ENCODE results near the gene EEF1E1.

EEF1E1 gene

DNA sequence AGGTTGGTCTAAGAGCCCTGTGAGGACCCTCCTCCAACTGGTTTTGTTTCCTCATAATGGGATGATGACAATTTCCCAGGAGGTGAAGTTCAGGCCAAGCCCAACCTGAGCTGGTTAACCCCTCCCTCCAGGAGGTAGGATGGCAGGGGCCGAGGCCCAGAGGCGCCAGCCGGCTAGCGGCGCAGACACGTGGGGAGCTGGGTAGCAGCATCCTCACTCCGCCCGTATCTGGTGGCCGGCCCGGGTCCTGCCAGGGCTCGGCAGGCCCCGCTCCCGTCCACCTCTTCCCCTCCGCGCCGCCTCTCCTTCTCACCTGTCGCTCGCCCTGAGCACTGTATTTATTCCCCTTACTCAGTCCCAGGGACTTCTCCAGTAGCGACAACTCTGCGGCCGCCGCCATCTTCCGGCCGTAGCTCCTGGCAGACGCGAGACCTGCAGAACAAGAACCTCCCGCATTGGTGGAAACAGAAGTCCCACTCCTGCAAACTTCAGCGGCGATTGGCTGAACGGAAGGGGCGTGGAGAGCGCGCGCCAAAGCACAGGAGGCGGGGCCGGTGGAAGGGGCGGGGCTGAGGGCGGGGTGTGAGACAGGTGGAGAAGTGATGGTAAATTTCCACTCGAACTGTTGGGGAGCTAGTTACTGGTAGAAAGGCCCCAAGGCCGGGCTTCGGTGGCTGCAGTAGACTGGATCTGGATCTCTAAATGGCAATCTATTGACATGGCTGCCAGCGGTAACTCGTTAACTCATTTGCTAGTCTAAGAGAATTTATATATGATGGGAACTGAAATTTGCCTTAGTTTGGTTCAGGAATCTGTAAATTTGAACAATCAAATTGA is at the start of gene EEF1E1:
EEF1E1 (minus strand) TSS at position 427 of the 837 bp plus-strand sequence; CDS start at position 400, 27 bp downstream.
- H3K27me3 Mint-ChIP-seq = peaks cover 28% of the 10 kb centered on the region
- no peaks in the 10 kb centered on the region for H3K9me3 Mint-ChIP-seq
- DNase-seq (ENCODE audit: low spot score in 2 of 2) (peak; percentile 75 to 87), ATAC-seq (replicated peaks; ENCODE audit: extremely low read depth, poor library complexity, severe bottlenecking) (peak; percentile 98)
- H3K36me3 Mint-ChIP-seq (ENCODE audit: insufficient read depth) = peaks cover 18% of the 10 kb centered on the region
- H3K4me3 Mint-ChIP-seq = peak within 1 kb of the TSS; percentile 94
- H3K4me1 Mint-ChIP-seq = peaks cover 34% of the 10 kb centered on the region
- H3K27ac Mint-ChIP-seq (ENCODE audit: low read depth) = peak within 1 kb of the TSS; percentile 96

DNA sequence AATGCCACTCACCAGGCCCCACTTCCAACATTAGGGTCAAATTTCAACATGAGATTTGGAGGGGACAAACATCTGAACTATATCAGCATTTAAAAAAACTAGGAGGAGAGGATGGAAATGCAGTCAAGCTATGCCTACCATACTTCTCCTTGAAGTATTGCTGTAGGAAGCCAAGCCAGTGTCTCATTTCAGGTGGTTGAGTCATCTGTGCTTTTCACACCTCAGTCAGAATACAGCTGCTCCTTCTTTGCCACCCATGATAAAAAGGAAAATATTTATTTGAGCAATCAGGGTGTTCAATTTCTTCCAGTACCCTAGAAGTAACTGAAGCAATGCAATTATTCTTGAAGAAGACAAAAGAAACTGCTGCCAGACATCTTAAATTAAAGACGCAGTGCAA is 47.0 kb upstream of the EEF1E1 start:
- DNase-seq (ENCODE audit: low spot score in 2 of 2) = no peak
- ATAC-seq (replicated peaks; ENCODE audit: extremely low read depth, poor library complexity, severe bottlenecking) = no peak
- Mint-ChIP-seq H3K36me3 (ENCODE audit: insufficient read depth) (no peaks in the 10 kb centered on the region), H3K27ac (ENCODE audit: low read depth) (no peak overlapping the region), H3K9me3 (no peaks in the 10 kb centered on the region), H3K27me3 (peaks cover 28% of the 10 kb centered on the region), H3K4me3 (no peak overlapping the region), H3K4me1 (no peaks in the 10 kb centered on the region)

DNA sequence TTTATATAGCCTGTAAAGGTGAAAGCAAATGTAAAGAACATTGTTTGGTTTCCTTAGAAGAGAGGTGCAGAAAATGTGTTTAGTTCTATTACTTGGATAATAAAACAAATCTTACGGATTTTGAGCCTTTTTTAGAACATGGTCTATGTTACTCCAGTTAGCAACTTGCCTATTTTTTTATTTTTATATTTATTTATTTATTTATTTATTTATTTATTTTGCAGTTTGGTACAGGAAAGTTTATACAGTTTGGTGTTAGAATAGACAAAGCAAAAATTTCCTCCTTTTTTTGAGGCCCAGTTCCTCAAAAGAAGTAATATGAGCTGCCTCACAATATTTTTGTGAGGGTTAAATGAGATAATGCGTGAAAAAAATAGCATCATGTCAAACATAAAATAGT is 41.6 kb upstream of the EEF1E1 start:
- H3K27me3 Mint-ChIP-seq = peaks cover 24% of the 10 kb centered on the region
- H3K4me3 Mint-ChIP-seq = no peak overlapping the region
- no peak for DNase-seq (ENCODE audit: low spot score in 2 of 2)
- H3K4me1 Mint-ChIP-seq = peaks cover 4% of the 10 kb centered on the region
- no peak for ATAC-seq (replicated peaks; ENCODE audit: extremely low read depth, poor library complexity, severe bottlenecking)
- H3K36me3 Mint-ChIP-seq (ENCODE audit: insufficient read depth) = no peaks in the 10 kb centered on the region
- H3K27ac Mint-ChIP-seq (ENCODE audit: low read depth) = no peak overlapping the region
- H3K9me3 Mint-ChIP-seq = no peaks in the 10 kb centered on the region

DNA sequence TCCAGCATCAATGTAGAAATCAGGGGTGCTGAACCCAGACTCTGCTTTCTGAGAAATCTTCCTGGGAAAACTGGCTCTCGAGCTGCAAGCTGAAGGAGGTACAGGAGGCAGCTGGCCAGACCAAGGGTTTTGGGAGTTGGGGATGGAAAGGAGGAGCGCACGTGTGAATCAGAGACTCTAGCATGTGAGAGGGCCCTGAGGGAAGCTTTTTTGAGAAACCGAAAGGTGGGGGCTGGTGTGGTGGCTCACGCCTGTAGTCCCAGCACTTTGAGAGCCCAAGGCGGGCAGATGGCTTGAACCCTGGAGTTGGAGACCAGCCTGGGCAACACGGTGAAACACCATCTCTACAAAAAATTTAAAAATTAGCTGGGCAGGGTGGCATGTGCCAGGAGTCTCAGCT is 37.1 kb upstream of the EEF1E1 start:
- no peak overlapping the region for H3K27ac Mint-ChIP-seq (ENCODE audit: low read depth)
- no peak overlapping the region for H3K4me3 Mint-ChIP-seq
- H3K9me3 Mint-ChIP-seq = no peaks in the 10 kb centered on the region
- DNase-seq (ENCODE audit: low spot score in 2 of 2) (no peak), ATAC-seq (replicated peaks; ENCODE audit: extremely low read depth, poor library complexity, severe bottlenecking) (no peak)
- no peaks in the 10 kb centered on the region for H3K36me3 Mint-ChIP-seq (ENCODE audit: insufficient read depth)
- H3K4me1 Mint-ChIP-seq = peaks cover 4% of the 10 kb centered on the region
- peaks cover 37% of the 10 kb centered on the region for H3K27me3 Mint-ChIP-seq

DNA sequence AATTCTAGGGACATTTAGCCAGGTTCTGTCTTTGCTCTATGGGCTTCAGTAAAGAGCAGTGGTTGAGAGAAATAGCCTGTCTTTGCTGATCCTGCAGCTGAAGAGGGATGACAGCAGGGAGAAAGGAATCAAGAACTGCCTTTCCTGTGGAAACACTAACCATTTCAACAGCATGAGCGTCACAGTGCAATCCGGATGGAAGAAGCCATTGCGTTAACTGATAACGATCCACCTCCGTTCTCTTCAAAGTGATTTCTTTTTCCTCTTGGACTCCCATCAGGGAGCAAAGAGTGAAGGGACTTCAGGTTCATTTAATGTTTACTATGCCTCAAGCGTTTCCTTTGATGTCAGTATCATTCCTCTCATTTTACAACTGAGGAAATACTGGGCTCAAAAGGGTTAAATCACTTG is 35.2 kb upstream of the EEF1E1 start:
- H3K9me3 Mint-ChIP-seq = no peaks in the 10 kb centered on the region
- DNase-seq (ENCODE audit: low spot score in 2 of 2) = no peak
- no peak for ATAC-seq (replicated peaks; ENCODE audit: extremely low read depth, poor library complexity, severe bottlenecking)
- no peaks in the 10 kb centered on the region for H3K36me3 Mint-ChIP-seq (ENCODE audit: insufficient read depth)
- no peak overlapping the region for H3K27ac Mint-ChIP-seq (ENCODE audit: low read depth)
- H3K27me3 Mint-ChIP-seq = peaks cover 52% of the 10 kb centered on the region
- peaks cover 4% of the 10 kb centered on the region for H3K4me1 Mint-ChIP-seq
- H3K4me3 Mint-ChIP-seq = no peak overlapping the region

DNA sequence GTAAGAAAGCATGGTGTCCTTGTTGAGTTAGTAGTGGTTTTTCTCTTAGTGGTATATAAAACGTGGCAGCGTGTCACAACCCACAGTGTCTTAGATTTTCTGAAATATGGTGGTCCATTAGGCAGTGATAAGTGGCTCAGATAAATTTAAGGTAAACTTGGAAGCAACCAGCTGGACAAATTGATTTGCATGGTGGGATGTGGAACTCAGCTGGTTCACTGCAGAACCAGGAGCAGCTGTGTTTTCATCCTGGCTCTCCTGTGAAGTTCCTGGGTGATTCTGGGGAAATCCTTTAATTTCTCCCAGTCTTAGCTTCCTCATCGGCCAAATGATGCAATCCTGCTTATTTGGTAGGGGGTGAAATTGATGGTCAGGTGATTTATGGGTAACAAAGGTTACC is 32.9 kb upstream of the EEF1E1 start:
- H3K27ac Mint-ChIP-seq (ENCODE audit: low read depth) = no peak overlapping the region
- DNase-seq (ENCODE audit: low spot score in 2 of 2) = no peak
- H3K4me1 Mint-ChIP-seq = peaks cover 4% of the 10 kb centered on the region
- H3K36me3 Mint-ChIP-seq (ENCODE audit: insufficient read depth) = no peaks in the 10 kb centered on the region
- no peak overlapping the region for H3K4me3 Mint-ChIP-seq
- no peak for ATAC-seq (replicated peaks; ENCODE audit: extremely low read depth, poor library complexity, severe bottlenecking)
- peaks cover 74% of the 10 kb centered on the region for H3K27me3 Mint-ChIP-seq
- H3K9me3 Mint-ChIP-seq = no peaks in the 10 kb centered on the region

DNA sequence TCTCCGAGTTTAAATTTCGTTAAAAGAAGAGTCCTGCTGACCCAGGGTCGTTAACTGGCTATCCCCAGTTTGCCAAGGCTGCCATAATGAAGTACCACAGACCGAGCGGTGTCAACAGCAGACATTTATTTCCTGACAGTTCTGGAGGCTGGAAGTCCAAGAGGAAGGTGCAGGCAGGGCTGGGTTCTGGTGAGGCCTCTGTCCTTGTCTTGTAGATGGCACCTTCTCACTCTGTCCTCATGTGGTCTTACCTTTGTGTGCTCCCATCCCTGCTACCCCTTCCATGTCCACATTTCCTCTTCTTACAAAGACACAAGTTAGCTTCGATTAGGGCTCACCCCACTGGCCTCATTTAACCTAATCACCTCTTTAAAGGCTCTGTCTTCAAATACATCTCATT is 29.8 kb upstream of the EEF1E1 start:
- H3K36me3 Mint-ChIP-seq (ENCODE audit: insufficient read depth) = no peaks in the 10 kb centered on the region
- H3K4me3 Mint-ChIP-seq = no peak overlapping the region
- peaks cover 70% of the 10 kb centered on the region for H3K27me3 Mint-ChIP-seq
- H3K27ac Mint-ChIP-seq (ENCODE audit: low read depth) = no peak overlapping the region
- DNase-seq (ENCODE audit: low spot score in 2 of 2) = no peak
- H3K9me3 Mint-ChIP-seq = no peaks in the 10 kb centered on the region
- no peaks in the 10 kb centered on the region for H3K4me1 Mint-ChIP-seq
- ATAC-seq (replicated peaks; ENCODE audit: extremely low read depth, poor library complexity, severe bottlenecking) = no peak

DNA sequence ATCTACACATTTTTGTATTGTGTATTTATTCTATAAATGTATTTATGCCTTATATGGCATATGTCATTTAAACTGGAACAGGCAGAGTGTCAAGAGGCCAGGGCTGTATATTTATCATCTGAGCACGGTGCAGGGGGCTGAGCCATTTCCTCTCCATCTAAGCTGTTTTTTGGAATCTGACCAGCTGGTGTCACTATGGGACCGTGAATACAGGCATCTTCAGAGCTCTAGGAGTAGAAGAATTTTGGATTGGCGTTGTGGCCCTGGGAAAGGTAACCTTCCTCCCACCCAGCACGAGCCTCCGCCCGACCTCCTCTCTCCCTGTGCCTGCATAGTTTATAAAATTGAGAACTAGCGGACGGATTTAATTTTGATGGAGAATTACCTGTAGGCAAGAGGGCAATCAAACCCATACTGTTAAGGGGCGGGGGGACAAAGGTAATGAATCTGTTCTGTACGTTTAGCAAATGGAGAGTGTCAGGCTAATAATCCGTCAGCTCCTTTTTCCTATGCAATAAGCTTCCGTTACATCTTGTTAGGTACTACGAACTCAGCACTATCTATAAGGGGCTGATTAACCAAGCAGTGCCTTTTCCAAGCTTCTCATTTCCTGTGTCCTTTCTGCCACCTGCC is 29.0 kb upstream of the EEF1E1 start:
- ATAC-seq (replicated peaks; ENCODE audit: extremely low read depth, poor library complexity, severe bottlenecking) (peak; percentile 52), DNase-seq (ENCODE audit: low spot score in 2 of 2) (no peak)
- Mint-ChIP-seq H3K4me3 (no peak overlapping the region), H3K36me3 (ENCODE audit: insufficient read depth) (no peaks in the 10 kb centered on the region), H3K9me3 (no peaks in the 10 kb centered on the region), H3K27ac (ENCODE audit: low read depth) (no peak overlapping the region), H3K4me1 (no peaks in the 10 kb centered on the region), H3K27me3 (peaks cover 70% of the 10 kb centered on the region)

DNA sequence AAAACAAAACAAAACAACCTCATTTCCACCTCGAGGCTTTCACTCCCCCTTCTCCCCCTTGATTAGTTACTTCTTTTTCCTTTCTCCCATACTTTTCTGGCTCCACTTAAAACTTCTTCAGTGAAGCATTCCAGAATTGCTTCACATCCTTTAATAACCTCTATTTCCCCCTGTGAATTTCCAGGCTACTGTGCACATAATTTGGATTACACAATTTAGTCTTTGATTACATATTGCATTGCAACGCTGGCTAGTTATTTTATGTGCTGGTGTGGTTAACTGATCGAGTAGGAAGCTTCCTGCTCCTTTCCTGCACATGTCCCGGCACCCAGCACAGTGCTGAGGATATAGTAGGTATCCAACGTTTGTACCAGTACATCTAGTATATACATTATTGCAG is 28.1 kb upstream of the EEF1E1 start:
- no peaks in the 10 kb centered on the region for H3K36me3 Mint-ChIP-seq (ENCODE audit: insufficient read depth)
- no peak for ATAC-seq (replicated peaks; ENCODE audit: extremely low read depth, poor library complexity, severe bottlenecking)
- H3K4me1 Mint-ChIP-seq = no peaks in the 10 kb centered on the region
- peaks cover 75% of the 10 kb centered on the region for H3K27me3 Mint-ChIP-seq
- no peak overlapping the region for H3K4me3 Mint-ChIP-seq
- no peaks in the 10 kb centered on the region for H3K9me3 Mint-ChIP-seq
- no peak for DNase-seq (ENCODE audit: low spot score in 2 of 2)
- H3K27ac Mint-ChIP-seq (ENCODE audit: low read depth) = no peak overlapping the region

DNA sequence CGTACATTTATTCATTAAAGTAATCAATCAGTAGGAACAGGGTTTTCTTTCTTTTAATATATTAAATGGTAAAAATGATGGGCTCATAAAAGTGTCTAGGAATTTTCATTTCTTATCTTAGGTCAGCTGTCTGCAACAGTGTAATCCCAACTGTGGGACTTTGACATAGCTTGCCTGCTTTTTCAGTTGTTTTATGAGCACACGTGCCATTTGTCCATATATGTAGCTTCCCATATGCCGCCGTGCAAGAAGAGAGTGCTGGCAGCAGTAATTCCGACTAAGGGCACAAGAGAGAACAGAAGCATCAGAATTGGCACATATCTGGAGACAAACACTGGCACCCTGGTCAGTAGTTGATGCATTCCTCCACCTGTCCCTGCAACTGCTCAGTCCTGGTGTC is 20.9 kb upstream of the EEF1E1 start:
- Mint-ChIP-seq H3K27ac (ENCODE audit: low read depth) (no peak overlapping the region), H3K9me3 (no peaks in the 10 kb centered on the region), H3K4me3 (no peak overlapping the region), H3K27me3 (peaks cover 76% of the 10 kb centered on the region), H3K36me3 (ENCODE audit: insufficient read depth) (peaks cover 1% of the 10 kb centered on the region), H3K4me1 (no peaks in the 10 kb centered on the region)
- DNase-seq (ENCODE audit: low spot score in 2 of 2) (no peak), ATAC-seq (replicated peaks; ENCODE audit: extremely low read depth, poor library complexity, severe bottlenecking) (no peak)

DNA sequence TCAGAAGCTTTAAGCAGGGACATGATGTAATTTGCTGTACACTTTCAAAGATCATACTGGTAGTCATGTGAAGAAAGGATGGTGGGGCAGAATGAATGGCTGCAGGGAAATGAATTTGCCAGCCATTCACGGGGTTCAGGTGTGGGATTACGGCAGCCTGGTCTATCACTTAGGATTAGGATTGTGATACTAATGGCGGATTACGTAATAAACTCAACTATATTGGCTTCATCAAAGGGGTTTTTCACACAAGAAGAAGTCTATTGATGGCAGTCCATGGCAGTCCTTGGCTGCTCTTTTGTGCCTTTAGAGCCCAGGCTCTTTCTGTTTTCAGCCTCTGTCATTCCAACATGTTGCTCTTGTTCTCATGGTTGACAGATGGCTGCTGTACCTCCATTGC is 12.6 kb upstream of the EEF1E1 start:
- ATAC-seq (replicated peaks; ENCODE audit: extremely low read depth, poor library complexity, severe bottlenecking) = no peak
- H3K4me3 Mint-ChIP-seq = no peak overlapping the region
- DNase-seq (ENCODE audit: low spot score in 2 of 2) = no peak
- H3K27me3 Mint-ChIP-seq = peaks cover 45% of the 10 kb centered on the region
- H3K36me3 Mint-ChIP-seq (ENCODE audit: insufficient read depth) = no peaks in the 10 kb centered on the region
- H3K9me3 Mint-ChIP-seq = no peaks in the 10 kb centered on the region
- H3K4me1 Mint-ChIP-seq = no peaks in the 10 kb centered on the region
- H3K27ac Mint-ChIP-seq (ENCODE audit: low read depth) = no peak overlapping the region

DNA sequence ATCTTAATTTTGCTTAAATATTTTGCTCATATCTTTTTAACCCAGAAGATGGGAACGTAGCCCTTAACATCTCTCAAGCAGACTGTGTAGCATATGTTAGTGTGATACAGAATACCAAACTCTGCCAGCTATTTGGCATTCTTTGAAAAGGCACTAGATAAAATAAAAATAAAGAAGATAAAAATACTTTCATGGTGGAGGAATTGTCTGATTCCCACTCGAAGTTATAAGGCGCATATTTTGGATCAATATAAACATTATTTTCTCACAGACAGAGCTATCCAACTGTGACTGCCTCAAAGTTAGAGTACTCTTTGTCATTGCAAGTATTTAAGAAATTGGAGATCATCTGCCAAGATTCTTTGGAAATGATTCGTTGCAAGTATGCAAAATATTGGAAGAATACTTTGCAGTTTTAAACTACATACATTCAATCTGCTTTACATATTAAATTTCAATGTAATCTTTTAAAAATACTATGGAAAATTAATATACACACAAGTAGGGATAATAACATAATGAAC is 10.8 kb upstream of the EEF1E1 start:
- Mint-ChIP-seq H3K4me3 (no peak overlapping the region), H3K9me3 (no peaks in the 10 kb centered on the region), H3K27me3 (peaks cover 49% of the 10 kb centered on the region), H3K36me3 (ENCODE audit: insufficient read depth) (no peaks in the 10 kb centered on the region), H3K4me1 (no peaks in the 10 kb centered on the region), H3K27ac (ENCODE audit: low read depth) (no peak overlapping the region)
- ATAC-seq (replicated peaks; ENCODE audit: extremely low read depth, poor library complexity, severe bottlenecking) = no peak
- no peak for DNase-seq (ENCODE audit: low spot score in 2 of 2)

DNA sequence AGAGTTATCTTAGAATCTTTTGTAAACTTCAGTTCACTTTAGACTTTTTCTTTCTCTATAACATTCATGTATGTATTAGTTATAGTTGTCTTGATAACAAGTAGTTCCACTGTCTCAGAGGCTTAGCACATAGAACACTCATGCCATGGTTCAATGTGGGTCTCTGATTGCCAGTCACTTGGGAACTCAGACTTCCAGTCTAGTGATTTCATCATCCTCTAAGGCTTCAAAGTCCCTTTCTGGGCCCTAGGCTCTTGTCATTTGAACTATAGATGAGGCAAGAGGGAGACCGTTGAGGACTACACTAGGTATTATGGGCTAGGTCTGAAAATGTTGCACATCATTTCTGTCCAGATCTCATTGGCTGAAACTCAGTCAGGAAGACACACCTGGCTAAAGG is 8.4 kb upstream of the EEF1E1 start:
- Mint-ChIP-seq H3K4me1 (no peaks in the 10 kb centered on the region), H3K27me3 (peaks cover 73% of the 10 kb centered on the region), H3K36me3 (ENCODE audit: insufficient read depth) (peaks cover 2% of the 10 kb centered on the region), H3K27ac (ENCODE audit: low read depth) (no peak overlapping the region), H3K4me3 (no peak overlapping the region), H3K9me3 (no peaks in the 10 kb centered on the region)
- ATAC-seq (replicated peaks; ENCODE audit: extremely low read depth, poor library complexity, severe bottlenecking) (no peak), DNase-seq (ENCODE audit: low spot score in 2 of 2) (no peak)
